HG03520 (cell line): ENCODE results near the gene MAPK6.
"Not testable (repeated sequence)": the region's sequence is repeated elsewhere in the genome, so short reads cannot be mapped to it uniquely, and the experiment has no call there.

Experiments used
- ATAC-seq: cut with Tn5 transposase; IDR thresholded peaks from one replicate; pipeline ENCODE4 v1.9.1; 2021; ENCODE audit warnings: mild to moderate bottlenecking, moderate library complexity; ENCODE audit not compliant: unreplicated experiment

Gene MAPK6

GRCh38 chr15:52078876-52079700 is 60.1 kb downstream of the MAPK6 start:
- no peak for ATAC-seq

GRCh38 chr15:52080031-52080430 is 61.0 kb downstream of the MAPK6 start:
- no peak for ATAC-seq

GRCh38 chr15:52080706-52081392 is 61.8 kb downstream of the MAPK6 start:
- ATAC-seq, result no peak

GRCh38 chr15:52082197-52083036 is 63.4 kb downstream of the MAPK6 start:
- ATAC-seq, result no peak

- ATAC-seq, result not testable (repeated sequence)
These were observed 64.0 kb downstream of the MAPK6 start for GRCh38 chr15:52083037-52083359.

- ATAC-seq, result no peak
These were observed 64.6 kb downstream of the MAPK6 start for GRCh38 chr15:52083603-52084002.

- ATAC-seq, result no peak
These were observed 66.3 kb downstream of the MAPK6 start for GRCh38 chr15:52085299-52085698.

GRCh38 chr15:52086011-52086786 is 67.2 kb downstream of the MAPK6 start:
- no peak for ATAC-seq

GRCh38 chr15:52090193-52090592 is 71.2 kb downstream of the MAPK6 start:
- ATAC-seq, result no peak

- ATAC-seq, result no peak
These were observed 74.1 kb downstream of the MAPK6 start for GRCh38 chr15:52093167-52093538.

GRCh38 chr15:52093539-52094510 is 74.8 kb downstream of the MAPK6 start:
- ATAC-seq, result no peak

GRCh38 chr15:52094811-52095584 is 76.0 kb downstream of the MAPK6 start:
- no peak for ATAC-seq

GRCh38 chr15:52095597-52096262 is 76.7 kb downstream of the MAPK6 start:
- no peak for ATAC-seq

GRCh38 chr15:52096536-52096935 is 77.5 kb downstream of the MAPK6 start:
- not testable (repeated sequence) for ATAC-seq

- no peak for ATAC-seq
These were observed 78.2 kb downstream of the MAPK6 start for GRCh38 chr15:52097180-52097579.

GRCh38 chr15:52098323-52098722 is 79.3 kb downstream of the MAPK6 start:
- ATAC-seq, result no peak

GRCh38 chr15:52099651-52100272 is 80.7 kb downstream of the MAPK6 start:
- no peak for ATAC-seq
